Right lobe of liver (tissue), 4 donors: ENCODE results near the gene ANGPTL2.

Experiments
- POLR2A ChIP-seq: fragments of 450-650 bp; IDR thresholded peaks from one replicate; pipeline ENCODE4 v1.6.1; 2017; ENCODE audit warnings: antibody characterized with exemption, mild to moderate bottlenecking
- TF ChIP-seq, protein P1 (sequence below), 4 donors: fragments of 200-600 bp in 3 of 4; fragments of 450-650 bp in 1 of 4; IDR thresholded peaks; one replicate each; pipeline versions ENCODE4 v1.5.1 to v1.8.0; 2016 to 2022; ENCODE audit warnings: antibody characterized with exemption in 4 of 4, mild to moderate bottlenecking in 2 of 4
- donor health status: DM: no; HTN: no; CAD: no.
- donor health status: DM: no; HTN: no; CAD: no.
- donor health status: DM: no; HTN: yes; CAD: no.

- no peak for TF ChIP-seq POLR2A
- TF ChIP-seq, protein P1, sequence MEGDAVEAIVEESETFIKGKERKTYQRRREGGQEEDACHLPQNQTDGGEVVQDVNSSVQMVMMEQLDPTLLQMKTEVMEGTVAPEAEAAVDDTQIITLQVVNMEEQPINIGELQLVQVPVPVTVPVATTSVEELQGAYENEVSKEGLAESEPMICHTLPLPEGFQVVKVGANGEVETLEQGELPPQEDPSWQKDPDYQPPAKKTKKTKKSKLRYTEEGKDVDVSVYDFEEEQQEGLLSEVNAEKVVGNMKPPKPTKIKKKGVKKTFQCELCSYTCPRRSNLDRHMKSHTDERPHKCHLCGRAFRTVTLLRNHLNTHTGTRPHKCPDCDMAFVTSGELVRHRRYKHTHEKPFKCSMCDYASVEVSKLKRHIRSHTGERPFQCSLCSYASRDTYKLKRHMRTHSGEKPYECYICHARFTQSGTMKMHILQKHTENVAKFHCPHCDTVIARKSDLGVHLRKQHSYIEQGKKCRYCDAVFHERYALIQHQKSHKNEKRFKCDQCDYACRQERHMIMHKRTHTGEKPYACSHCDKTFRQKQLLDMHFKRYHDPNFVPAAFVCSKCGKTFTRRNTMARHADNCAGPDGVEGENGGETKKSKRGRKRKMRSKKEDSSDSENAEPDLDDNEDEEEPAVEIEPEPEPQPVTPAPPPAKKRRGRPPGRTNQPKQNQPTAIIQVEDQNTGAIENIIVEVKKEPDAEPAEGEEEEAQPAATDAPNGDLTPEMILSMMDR (IDR thresholded peaks at IDR 0.05): no peak
These were observed 842 bp upstream of the ANGPTL2 start for GRCh38 chr9:127123064-127123890.
